SHP77 treated with DMSO at 0.1 percent for 48 hours (cell line): ENCODE results near the gene SMTNL2.
"Not testable (repeated sequence)": the region's sequence is repeated elsewhere in the genome, so short reads cannot be mapped to it uniquely, and the experiment has no call there.

ENCODE experiments used
- DNase-seq: peaks from one replicate; lab custom pipeline; 2025; lab: John Stamatoyannopoulos, UW

The SMTNL2 gene

DNA sequence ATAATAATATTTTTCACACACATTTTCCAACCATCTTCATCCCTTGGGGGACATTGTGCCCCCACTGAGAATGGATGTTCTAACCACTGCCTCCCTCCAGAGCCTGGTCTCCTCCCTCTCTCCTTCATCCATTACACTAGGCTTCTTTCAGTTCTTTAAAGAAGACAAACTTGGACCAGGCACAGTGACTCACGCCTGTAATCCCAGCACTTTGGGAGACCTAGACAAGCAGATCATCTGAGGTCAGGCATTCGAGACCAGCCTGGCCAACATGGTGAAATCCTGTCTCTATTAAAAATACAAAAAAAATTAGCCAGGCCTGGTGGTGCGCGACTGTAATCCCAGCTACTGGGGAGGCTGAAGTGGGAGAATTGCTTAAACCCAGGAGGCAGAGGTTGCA is 50.6 kb downstream of the SMTNL2 start:
- no peak for DNase-seq

DNA sequence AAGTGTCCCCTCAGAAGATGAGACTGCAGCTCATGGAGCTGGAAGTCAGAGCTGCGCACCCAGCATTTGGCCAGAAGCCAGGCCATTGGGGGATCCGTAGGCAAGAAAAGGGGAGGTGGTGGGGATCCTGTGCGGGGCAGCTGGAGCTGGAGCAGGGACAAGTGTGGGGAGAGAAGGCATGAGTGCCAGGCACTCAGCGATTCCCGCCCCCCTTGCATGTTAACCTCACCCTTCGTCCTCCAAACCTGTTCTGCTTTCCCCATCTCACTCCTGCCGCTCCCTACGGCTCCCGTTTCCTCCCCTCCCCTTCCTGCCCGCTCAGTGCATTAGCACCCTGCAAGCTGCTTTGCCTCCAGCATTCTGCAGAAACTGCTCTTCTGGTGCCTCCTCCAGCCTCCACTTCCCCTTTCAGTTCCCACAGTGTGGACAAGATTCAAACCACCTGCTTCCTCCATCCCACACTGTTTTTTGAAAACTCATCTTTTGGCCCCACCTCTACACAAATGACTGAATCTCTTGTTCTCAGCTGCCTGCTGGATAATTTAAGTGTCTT is 51.6 kb downstream of the SMTNL2 start:
- no peak for DNase-seq

DNA sequence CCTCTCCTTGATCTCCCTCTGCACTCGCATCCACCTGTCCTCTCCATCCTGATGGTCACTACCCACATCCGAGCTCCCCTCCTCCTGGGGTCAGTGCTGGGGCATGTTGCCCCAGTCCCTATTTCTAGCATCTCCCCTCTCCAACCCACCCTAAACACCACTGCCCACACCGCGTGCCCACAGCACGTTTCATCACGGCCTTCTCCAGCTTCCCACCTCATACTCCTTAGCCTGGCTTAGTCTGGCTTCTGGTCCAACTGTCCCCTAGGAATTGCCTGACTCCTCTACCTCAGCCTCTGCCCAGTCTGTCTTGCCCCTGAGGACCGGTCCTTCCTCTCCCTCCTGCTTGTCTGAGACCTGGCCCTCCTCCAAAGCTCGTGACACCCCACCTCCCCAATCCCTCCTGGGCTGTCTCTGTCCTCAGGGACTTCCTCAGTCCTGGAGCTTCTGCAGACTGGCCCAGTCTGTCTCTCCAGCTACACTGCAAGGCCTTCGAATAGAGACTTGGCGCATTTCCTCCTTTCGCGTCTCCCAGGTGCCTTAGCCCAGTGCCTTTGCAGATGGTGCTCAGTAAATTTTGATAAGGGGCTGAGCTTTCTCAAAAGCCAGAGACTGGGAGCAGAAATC is 52.3 kb downstream of the SMTNL2 start:
- DNase-seq, result no peak

DNA sequence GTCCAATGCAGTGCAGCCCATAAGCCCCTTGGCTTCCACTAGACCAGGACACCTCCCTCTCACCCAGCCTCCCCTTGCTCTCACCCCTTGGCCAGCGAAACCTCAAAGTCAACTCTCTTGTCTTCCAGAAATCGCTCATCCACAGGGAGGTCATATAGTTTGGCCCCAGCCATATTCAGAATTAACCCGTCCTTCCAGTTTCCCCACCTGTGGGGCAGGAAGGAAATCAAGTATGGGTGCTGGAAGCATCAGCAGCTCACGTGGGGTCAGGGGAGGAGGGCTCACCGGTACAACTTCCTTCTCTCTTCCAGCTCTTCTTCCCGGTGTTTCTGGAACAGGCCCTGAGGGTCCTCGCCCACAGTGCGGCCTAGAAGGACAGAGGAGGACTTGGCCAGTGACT is 54.4 kb downstream of the SMTNL2 start:
- DNase-seq, result not testable (repeated sequence)

DNA sequence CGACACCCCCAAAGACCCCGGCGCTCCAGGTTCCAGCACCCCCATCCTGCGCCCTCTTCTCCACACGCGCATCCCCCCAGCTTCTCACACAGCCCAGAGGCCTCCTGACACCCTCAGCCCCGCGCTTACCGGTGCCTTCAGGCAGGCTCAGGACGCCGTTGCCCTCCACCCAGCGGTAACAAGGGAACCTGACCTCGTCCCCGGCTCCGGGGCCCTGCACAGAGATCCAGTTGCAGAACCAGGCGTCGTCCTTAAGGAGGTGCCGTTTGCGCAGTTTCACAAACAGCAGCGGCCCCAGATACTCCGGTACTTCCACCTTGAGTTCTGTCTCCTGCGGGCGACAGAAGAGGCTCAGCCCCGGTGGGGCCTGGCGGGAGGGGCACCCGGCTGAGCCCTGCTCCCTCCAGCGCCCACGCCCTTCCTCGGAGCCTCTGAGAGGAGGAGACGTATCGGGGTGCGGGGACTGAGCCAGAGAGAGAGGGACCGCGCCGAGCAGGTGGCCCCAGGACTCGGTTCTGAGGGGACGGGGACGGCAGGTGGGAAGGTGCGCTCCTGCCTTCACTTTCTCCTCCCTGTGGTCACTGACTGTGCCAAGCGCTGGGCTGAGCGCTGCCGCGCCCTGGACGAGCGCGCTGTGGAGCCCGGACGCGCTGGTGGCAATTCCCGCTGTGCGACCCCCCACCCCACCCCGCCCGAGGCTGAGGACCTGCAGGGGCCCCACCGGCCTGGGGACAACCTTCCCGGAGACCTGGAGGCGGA is 55.2 kb downstream of the SMTNL2 start:
- DNase-seq, result peak; percentile 23

DNA sequence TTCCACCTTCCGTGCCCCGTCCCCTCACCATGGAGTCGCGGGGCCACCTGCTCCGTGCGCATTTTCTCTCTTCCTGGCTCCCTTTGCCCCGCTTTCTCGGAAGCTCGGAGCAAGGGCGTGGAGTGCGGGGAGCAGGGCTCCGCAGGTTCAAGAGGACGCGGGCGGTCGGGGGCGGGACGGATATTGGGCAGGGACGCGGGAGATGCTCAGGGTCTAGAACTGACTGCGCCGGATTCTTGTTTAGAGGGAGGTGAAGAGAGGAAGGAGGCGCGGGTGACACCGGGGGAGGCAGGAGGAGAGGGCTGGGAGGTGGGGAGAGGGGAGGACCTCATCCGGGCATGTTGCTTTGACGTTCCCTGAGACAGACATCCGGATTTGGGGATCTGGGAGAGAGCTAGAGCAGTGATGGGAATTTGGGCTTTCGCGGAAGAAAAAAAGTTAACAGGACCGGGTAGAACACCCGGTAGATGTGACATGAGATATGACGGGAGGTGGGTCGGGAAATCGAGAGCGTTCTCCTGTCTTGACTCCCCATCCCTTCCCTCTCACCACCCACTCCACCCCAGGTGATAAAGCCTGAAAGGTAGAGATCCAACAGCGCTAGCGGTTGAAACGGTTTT is 56.4 kb downstream of the SMTNL2 start:
- not testable (repeated sequence) for DNase-seq

DNA sequence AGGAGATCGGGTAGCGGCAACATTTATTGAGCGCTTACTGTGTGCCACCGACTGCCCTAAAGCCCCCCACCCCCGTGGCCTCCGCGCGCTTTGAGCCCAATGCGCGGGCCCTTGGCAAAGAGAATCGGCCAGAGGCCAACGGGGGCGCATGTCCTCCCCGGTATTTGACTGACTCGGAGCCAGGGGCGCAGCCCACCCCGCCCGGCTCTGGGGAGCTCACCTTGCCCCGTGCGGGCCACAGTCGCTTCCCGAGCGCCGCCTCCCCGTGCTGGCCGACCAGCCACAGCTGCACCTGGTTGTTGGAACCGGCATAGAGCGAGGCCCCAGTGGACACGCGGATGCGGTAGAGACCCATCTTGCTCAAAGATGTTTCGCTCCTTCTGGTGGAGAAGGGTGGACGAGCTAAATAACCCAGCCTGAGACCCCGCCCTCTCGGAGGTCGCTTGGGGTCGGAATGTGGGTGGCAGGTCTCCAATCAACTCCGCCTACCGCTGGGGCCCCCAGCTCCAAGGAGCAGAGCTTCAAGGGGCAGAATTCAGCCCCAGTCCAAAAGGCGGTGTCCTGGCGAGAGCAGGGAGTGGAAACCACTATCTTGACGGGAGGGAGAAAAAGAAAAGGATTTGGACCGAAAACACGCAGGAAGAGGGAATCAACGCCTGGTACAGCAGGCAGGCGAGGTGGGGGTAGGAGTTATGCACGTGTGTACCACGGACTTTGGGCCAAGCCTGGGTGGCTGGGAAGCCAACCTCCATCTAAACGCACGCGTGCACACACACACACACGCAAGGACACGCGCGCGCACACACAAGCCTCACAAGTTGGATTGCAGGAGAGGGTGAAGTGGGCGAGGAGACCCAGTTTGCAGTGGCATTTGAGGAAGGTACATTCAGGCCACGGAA is 57.2 kb downstream of the SMTNL2 start, which contains the start of gene ALOX15:
Gene ALOX15 (minus strand): TSS at position 382 of the 899 bp plus-strand sequence. CDS start 27 bp downstream, at position 355.
- no peak for DNase-seq

DNA sequence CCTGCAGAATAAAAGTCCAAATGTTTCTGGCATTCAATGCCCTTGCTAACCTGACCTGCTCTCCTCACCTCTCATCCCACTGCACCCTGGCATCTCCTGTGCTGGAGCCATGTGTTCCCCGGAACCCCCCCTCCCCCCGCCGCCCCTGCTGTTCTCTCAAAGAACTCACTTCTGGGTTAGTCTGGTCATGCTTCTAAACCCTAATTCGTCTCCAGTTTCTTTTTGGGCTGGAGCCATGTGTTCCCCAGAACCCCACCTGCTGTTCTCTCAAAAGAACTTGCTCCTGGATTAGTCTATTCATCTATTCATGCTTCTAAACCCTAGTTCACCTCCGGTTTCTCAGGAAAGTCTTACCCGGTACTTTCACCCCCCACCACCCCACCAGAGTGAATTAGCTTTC is 58.0 kb downstream of the SMTNL2 start:
- DNase-seq, result no peak

DNA sequence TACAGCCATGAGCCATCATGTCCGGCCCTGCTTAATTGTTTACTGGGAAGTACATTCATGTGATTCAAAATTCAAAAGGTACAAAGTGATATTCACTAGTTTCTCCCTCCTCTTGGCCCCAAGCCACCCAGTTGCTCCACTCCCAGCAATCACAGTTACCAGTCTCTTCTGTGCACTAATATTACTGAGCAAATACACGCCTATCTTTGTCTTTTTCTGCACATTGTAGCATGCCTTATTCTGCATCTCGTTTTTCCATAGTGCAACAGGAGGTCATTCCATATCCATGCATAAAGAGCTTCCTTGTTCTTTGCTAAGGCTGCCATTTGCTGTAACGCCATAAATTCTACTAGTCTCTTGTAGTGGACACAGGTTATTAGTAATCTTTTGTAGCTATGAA is 59.3 kb downstream of the SMTNL2 start:
- no peak for DNase-seq

DNA sequence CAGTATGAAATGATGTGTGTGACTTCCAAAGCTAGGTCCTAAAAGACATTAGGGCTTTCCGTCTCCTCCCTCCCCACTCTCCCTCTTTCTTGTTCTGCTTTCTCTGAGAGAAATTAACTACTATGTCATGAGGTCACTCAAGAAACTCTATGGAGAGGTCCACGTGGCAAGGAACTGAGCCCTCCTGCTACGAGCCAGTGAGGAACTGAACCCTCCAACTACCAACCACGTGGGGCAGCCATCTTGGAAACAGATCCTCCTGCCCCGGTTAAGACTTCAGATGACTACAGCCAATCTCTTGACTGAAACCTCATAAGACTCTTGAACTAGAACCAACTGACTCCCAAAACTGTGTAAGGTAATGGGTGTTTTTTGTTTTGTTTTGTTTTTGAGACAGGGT is 61.3 kb downstream of the SMTNL2 start:
- DNase-seq, result no peak

DNA sequence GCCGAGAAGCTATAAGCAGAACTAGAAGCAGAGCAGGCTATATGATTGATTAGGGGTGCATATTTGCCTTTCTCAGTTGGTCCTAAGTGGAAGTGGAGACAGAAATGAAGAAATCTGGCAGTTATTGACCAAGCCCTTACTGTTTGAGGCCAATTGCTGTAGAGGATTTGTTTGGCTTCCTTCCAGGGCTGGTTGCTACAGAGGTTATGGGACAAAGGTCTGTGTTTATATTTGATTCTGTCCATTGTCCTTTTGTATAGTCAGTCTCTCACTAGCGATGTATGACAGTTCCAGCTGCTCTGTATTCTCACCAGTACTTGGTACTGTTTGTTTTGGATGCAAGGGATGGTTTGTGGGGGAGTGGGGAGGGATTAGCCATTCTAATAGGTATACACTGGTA is 64.4 kb downstream of the SMTNL2 start:
- peak; percentile 97 for DNase-seq

DNA sequence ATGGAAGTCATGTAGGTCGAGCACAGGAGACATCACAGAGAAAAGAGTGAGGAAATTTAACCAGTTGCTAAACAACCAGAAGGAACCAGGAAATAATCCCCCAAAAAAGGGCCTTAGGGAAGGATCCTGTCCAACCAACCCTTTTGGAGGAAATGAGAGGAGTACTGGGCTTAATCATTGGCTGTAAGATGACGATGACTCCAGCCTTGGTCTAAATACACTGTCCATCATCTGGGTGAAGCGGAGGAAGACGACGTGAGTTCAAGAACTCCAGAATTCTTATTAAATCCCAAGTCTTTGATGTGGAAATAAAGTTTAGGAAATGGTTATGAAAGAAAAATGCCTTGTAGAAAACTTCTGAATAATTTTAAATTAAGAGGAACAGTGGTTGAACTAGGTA is 68.7 kb downstream of the SMTNL2 start:
- DNase-seq, result no peak

DNA sequence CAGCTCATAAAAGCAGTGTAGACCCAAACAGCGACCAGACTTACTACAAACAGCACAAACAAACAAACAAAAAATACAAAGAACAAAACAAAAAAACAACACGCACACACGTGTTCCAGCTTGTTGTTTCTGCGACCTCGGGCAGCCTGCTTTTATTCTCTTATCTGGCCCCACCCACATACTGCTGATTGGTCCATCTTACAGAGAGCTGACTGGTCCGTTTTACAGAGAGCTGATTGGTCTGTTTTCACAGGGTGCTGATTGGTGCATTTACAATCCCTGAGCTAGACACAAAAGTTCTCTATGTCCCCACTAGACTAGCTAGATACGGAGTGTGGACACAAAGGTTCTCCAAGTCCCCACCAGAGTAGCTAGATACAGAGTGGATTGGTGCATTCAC is 71.6 kb downstream of the SMTNL2 start:
- DNase-seq, result not testable (repeated sequence)

DNA sequence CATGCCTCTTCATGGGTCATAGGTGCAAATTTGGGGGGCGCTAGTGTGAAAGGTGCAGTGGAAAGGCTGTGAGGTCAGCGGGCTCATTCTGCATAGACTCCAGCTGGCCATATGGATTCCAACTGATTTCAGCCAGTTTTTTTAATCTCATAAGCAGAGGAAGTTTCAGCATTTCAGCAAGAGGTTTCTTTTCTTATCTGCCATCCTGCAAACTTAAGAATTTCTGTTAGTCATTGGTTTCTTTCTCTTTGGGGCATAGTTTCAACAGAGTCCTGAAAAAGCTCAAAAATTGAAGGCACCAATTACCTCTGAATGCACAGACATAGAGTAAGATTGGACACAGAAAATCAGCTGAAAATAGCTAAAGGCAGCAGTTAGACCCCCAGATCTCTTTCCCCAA is 73.3 kb downstream of the SMTNL2 start:
- DNase-seq, result no peak
